C4-2B (cell line): Measurements from ENCODE around the gene ABHD14A.

ENCODE experiments used
- H3K27ac ChIP-seq: fragments of 450-650 bp; 2 replicates; pipeline ENCODE4 v1.5.1; 2017
- ZFX ChIP-seq: fragments of 450-650 bp; IDR thresholded peaks from 2 replicates; pipeline ENCODE4 v1.6.1; 2017
- TF ChIP-seq, protein P1 (sequence below): fragments of 450-650 bp; conservative IDR thresholded peaks from 2 replicates; pipeline ENCODE4 v1.5.1; 2017; ENCODE audit warnings: mild to moderate bottlenecking

ABHD14A gene

GRCh38 chr3:51932471-51933370, 42.1 kb upstream of the ABHD14A start:
- no peak overlapping the region for H3K27ac ChIP-seq
- TF ChIP-seq, protein P1, sequence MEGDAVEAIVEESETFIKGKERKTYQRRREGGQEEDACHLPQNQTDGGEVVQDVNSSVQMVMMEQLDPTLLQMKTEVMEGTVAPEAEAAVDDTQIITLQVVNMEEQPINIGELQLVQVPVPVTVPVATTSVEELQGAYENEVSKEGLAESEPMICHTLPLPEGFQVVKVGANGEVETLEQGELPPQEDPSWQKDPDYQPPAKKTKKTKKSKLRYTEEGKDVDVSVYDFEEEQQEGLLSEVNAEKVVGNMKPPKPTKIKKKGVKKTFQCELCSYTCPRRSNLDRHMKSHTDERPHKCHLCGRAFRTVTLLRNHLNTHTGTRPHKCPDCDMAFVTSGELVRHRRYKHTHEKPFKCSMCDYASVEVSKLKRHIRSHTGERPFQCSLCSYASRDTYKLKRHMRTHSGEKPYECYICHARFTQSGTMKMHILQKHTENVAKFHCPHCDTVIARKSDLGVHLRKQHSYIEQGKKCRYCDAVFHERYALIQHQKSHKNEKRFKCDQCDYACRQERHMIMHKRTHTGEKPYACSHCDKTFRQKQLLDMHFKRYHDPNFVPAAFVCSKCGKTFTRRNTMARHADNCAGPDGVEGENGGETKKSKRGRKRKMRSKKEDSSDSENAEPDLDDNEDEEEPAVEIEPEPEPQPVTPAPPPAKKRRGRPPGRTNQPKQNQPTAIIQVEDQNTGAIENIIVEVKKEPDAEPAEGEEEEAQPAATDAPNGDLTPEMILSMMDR: no peak
- TF ChIP-seq ZFX: no peak

- H3K27ac ChIP-seq: no peak overlapping the region
- TF ChIP-seq, protein P1: no peak
- TF ChIP-seq ZFX: no peak
Measured at GRCh38 chr3:51933471-51934138, 41.3 kb upstream of the ABHD14A start.

DNA sequence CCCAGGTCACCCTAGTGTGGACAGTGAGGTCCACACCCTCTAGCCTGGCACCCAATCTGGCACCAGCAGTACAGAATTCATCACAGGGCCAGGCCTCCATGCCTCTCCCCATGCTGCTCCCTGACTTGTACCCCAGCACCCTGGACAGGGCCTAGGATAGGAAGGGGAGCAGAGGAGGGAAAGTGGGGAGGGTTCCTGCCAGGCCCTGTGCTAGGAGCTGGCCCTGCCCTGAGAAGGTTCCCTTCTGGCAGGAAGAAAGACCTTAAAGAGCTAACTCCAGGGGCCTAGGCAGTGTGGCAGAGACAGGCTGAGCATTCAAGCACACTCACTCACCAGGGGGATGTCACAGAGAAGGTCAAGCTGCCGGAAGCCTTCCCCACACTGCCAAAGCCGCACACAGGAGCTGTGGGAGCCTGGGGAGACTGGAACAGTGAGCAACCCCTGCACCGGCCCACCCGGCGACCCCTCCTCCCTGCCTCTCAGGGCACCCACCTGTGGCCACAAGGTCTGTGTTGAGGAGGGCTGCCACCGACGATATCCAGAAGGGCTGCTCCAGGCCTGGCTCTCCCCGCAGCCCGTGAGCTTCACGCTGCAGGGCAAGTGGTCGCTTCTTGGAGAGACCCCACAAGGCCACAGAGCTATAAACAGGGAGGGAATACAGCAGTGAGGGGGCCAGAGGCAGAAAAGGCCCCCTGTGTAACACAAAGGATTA, 40.6 kb upstream of the ABHD14A start:
- TF ChIP-seq, protein P1: no peak
- no peak for TF ChIP-seq ZFX
- no peak overlapping the region for H3K27ac ChIP-seq

DNA sequence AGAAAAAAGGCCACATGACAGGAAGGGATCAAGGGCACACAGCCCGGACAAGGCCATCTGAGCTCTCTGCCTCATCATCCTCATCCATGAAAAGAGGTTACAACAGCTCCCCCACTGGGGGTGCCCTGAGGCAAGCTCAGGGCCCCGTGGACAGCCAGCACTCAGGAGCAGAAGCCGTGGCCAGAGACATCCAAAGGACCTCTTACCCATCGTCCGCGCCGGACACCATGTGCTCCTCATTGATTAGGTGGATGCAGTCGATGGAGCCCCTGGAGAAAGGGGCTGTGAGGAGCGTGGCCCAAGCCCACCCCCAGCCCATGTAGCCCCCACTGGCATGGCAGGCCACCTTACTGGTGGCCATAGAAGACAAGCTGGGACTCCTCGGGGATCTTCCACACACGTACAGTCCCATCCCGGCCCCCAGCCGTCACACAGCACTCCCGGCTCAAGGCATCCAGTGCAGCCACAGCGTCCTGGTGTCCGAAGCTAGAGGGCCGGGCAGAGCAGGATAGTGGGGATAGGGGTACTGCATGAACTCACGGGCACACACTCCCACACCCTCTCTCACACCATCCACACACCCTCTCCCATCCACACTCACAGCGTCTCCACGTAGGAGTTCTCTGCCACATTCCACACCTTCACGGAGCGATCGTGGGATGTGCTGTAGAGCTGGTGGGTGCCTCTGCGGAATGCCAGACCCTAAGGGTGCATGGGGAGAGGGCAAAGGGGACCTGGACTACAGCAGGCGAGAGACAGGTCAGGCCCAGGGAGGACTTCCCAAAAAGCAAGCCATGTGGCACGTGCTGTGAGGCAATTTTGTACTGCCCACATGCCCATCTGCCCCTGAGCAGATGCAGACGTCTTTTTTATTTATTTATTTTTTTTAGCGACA, 39.6 kb upstream of the ABHD14A start:
- no peak for TF ChIP-seq ZFX
- TF ChIP-seq, protein P1: no peak
- no peak overlapping the region for H3K27ac ChIP-seq

GRCh38 chr3:51935886-51936755, 38.7 kb upstream of the ABHD14A start:
- TF ChIP-seq, protein P1: no peak
- no peak for TF ChIP-seq ZFX
- H3K27ac ChIP-seq: no peak overlapping the region

- no peak for TF ChIP-seq ZFX
- TF ChIP-seq, protein P1: no peak
- H3K27ac ChIP-seq: no peak overlapping the region
Measured at GRCh38 chr3:51937014-51937413, 37.9 kb upstream of the ABHD14A start.
